WTC11 (cell line): ENCODE data around the gene NLRP14.

ENCODE experiments used
- CTCF ChIP-seq: fragments of 200-600 bp; IDR thresholded peaks from 2 replicates; pipeline ENCODE4 v1.8.0; 2022; ENCODE audit warnings: antibody characterized with exemption
- OVOL2 ChIP-seq: fragments of 250-450 bp; sonication (Bioruptor Pico); IDR thresholded peaks from 2 replicates; pipeline ENCODE4 v1.9.0; 2021; ENCODE audit warnings: mild to moderate bottlenecking, borderline replicate concordance
- STAT6 ChIP-seq: sonication (generic); formaldehyde crosslinking; conservative IDR thresholded peaks from 2 replicates; pipeline ENCODE4 v1.8.1; 2023; ENCODE audit warnings: mild to moderate bottlenecking, low read depth, missing genetic modification reagents, moderate library complexity
- USF2 ChIP-seq: sonication (generic); formaldehyde crosslinking; IDR thresholded peaks from 2 replicates; pipeline ENCODE4 v1.8.1; 2023; ENCODE audit warnings: mild to moderate bottlenecking, missing genetic modification reagents, moderate library complexity
- TF ChIP-seq, protein P1 (sequence below): sonication (generic); formaldehyde crosslinking; IDR thresholded peaks from 2 replicates; pipeline ENCODE4 v1.8.0; 2022; ENCODE audit warnings: missing genetic modification reagents
- TF ChIP-seq, protein P2 (sequence below): fragments of 250-450 bp; sonication (Bioruptor Pico); IDR thresholded peaks from 2 replicates; pipeline ENCODE4 v1.9.0; 2021; ENCODE audit warnings: mild to moderate bottlenecking, borderline replicate concordance
- TF ChIP-seq, protein P3 (sequence below): sonication (generic); formaldehyde crosslinking; IDR thresholded peaks from 2 replicates; pipeline ENCODE4 v1.8.0; 2022; ENCODE audit warnings: mild to moderate bottlenecking, missing genetic modification reagents

DNA sequence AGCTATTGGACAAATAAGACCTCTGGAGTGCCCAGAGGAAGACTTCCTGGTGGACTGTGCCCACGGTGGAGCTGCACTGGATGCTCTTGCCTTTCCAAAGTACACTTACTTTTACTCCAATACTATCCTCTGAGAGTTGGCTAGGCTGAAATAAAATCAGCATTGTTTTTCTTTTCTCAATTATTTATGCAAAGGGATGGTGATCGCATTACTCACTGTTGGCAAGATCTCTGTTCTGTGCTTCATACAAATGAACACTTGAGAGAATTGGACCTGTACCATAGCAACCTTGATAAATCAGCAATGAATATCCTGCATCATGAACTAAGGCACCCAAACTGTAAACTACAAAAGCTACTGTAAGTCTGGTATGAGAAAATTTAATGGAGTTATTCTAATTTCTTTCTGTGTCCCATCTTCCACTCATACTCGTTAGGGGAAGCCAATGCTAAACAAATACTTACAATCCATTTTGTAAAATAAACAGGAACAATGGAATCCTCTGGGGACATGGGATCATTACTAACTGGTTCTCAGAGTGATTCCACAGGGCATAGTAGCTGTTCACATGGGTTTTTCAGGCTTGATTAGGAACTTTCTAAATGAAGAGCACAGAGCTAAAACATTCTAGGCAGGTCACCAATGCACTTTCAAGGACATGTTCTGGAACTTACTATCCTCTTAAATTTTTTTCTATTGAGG lies 26.3 kb downstream of the NLRP14 start:
- TF ChIP-seq, protein P1, sequence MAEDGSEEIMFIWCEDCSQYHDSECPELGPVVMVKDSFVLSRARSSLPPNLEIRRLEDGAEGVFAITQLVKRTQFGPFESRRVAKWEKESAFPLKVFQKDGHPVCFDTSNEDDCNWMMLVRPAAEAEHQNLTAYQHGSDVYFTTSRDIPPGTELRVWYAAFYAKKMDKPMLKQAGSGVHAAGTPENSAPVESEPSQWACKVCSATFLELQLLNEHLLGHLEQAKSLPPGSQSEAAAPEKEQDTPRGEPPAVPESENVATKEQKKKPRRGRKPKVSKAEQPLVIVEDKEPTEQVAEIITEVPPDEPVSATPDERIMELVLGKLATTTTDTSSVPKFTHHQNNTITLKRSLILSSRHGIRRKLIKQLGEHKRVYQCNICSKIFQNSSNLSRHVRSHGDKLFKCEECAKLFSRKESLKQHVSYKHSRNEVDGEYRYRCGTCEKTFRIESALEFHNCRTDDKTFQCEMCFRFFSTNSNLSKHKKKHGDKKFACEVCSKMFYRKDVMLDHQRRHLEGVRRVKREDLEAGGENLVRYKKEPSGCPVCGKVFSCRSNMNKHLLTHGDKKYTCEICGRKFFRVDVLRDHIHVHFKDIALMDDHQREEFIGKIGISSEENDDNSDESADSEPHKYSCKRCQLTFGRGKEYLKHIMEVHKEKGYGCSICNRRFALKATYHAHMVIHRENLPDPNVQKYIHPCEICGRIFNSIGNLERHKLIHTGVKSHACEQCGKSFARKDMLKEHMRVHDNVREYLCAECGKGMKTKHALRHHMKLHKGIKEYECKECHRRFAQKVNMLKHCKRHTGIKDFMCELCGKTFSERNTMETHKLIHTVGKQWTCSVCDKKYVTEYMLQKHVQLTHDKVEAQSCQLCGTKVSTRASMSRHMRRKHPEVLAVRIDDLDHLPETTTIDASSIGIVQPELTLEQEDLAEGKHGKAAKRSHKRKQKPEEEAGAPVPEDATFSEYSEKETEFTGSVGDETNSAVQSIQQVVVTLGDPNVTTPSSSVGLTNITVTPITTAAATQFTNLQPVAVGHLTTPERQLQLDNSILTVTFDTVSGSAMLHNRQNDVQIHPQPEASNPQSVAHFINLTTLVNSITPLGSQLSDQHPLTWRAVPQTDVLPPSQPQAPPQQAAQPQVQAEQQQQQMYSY (CRISPR knock-in tag), result no peak
- TF ChIP-seq STAT6 (no peak), CTCF (no peak), USF2 (CRISPR knock-in tag) (no peak), OVOL2 (CRISPR knock-in tag) (no peak)
- TF ChIP-seq, protein P2, sequence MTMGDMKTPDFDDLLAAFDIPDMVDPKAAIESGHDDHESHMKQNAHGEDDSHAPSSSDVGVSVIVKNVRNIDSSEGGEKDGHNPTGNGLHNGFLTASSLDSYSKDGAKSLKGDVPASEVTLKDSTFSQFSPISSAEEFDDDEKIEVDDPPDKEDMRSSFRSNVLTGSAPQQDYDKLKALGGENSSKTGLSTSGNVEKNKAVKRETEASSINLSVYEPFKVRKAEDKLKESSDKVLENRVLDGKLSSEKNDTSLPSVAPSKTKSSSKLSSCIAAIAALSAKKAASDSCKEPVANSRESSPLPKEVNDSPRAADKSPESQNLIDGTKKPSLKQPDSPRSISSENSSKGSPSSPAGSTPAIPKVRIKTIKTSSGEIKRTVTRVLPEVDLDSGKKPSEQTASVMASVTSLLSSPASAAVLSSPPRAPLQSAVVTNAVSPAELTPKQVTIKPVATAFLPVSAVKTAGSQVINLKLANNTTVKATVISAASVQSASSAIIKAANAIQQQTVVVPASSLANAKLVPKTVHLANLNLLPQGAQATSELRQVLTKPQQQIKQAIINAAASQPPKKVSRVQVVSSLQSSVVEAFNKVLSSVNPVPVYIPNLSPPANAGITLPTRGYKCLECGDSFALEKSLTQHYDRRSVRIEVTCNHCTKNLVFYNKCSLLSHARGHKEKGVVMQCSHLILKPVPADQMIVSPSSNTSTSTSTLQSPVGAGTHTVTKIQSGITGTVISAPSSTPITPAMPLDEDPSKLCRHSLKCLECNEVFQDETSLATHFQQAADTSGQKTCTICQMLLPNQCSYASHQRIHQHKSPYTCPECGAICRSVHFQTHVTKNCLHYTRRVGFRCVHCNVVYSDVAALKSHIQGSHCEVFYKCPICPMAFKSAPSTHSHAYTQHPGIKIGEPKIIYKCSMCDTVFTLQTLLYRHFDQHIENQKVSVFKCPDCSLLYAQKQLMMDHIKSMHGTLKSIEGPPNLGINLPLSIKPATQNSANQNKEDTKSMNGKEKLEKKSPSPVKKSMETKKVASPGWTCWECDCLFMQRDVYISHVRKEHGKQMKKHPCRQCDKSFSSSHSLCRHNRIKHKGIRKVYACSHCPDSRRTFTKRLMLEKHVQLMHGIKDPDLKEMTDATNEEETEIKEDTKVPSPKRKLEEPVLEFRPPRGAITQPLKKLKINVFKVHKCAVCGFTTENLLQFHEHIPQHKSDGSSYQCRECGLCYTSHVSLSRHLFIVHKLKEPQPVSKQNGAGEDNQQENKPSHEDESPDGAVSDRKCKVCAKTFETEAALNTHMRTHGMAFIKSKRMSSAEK (CRISPR knock-in tag), result no peak
- TF ChIP-seq, protein P3, sequence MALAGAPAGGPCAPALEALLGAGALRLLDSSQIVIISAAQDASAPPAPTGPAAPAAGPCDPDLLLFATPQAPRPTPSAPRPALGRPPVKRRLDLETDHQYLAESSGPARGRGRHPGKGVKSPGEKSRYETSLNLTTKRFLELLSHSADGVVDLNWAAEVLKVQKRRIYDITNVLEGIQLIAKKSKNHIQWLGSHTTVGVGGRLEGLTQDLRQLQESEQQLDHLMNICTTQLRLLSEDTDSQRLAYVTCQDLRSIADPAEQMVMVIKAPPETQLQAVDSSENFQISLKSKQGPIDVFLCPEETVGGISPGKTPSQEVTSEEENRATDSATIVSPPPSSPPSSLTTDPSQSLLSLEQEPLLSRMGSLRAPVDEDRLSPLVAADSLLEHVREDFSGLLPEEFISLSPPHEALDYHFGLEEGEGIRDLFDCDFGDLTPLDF (CRISPR knock-in tag), result no peak
